Neuronal stem cell (in vitro differentiated cells): Measurements from ENCODE around the gene SLC39A6.

Experiments
- DNase-seq: peaks from one replicate; pipeline ENCODE4 v3.0.0-alpha.2; 2013; ENCODE audit warnings: low spot score
- H2AFZ ChIP-seq: one replicate; pipeline ENCODE4 v1.6.1; 2013; ENCODE audit warnings: mild to moderate bottlenecking, low read length, inconsistent platforms
- H2AK5ac ChIP-seq: 2 replicates; pipeline ENCODE4 v1.6.1; 2013; ENCODE audit warnings: low read depth, mild to moderate bottlenecking, inconsistent platforms, low read length, moderate library complexity, mixed read lengths
- H2BK120ac ChIP-seq: 2 replicates; pipeline ENCODE4 v1.6.1; 2013; ENCODE audit warnings: low read depth, mild to moderate bottlenecking, inconsistent platforms, low read length, moderate library complexity, mixed read lengths
- H2BK12ac ChIP-seq: one replicate; pipeline ENCODE4 v1.6.1; 2013; ENCODE audit warnings: low read length, inconsistent platforms
- H2BK15ac ChIP-seq: 2 replicates; pipeline ENCODE4 v1.6.1; 2013; ENCODE audit warnings: mild to moderate bottlenecking, low read length, inconsistent platforms, mixed read lengths
- H2BK5ac ChIP-seq: one replicate; pipeline ENCODE4 v1.6.1; 2013; ENCODE audit warnings: inconsistent platforms, mild to moderate bottlenecking, low read length, moderate library complexity
- H3K14ac ChIP-seq: one replicate; pipeline ENCODE4 v1.6.1; 2013; ENCODE audit warnings: low read length, inconsistent platforms
- H3K18ac ChIP-seq: 2 replicates; pipeline ENCODE4 v1.6.1; 2013; ENCODE audit warnings: low read length, inconsistent platforms
- H3K23ac ChIP-seq: 2 replicates; pipeline ENCODE4 v1.6.1; 2013; ENCODE audit warnings: low read depth, mild to moderate bottlenecking, mixed read lengths, low read length, inconsistent platforms; ENCODE audit not compliant: poor library complexity
- H3K27ac ChIP-seq: replicated peaks from 3 replicates; pipeline ENCODE4 v1.5.1; 2013; ENCODE audit warnings: low read length, inconsistent platforms
- H3K27me3 ChIP-seq, 3 experiments: 2 replicates each; pipeline ENCODE4 v1.6.1; 2013; ENCODE audit warnings: low read length in 3 of 3, mild to moderate bottlenecking in 2 of 3, inconsistent platforms in 1 of 3, low read depth in 1 of 3, mixed read lengths in 1 of 3, moderate library complexity in 1 of 3; ENCODE audit not compliant: control insufficient read depth in 3 of 3, insufficient read depth in 3 of 3
- H3K36me3 ChIP-seq, 2 donors: replicated peaks in 1 of 2; 2 replicates each; pipeline ENCODE4 v1.6.1; 2013; ENCODE audit warnings: low read length in 2 of 2; ENCODE audit not compliant: control insufficient read depth in 2 of 2, insufficient read depth in 2 of 2
- H3K4ac ChIP-seq: 2 replicates; pipeline ENCODE4 v1.6.1; 2013; ENCODE audit warnings: inconsistent platforms, mild to moderate bottlenecking, low read length, moderate library complexity
- H3K4me1 ChIP-seq, 2 donors: 1 replicate in 1 of 2; 2 replicates in 1 of 2; pipeline ENCODE4 v1.6.1; 2013; ENCODE audit warnings: low read length in 2 of 2, low read depth in 1 of 2; ENCODE audit not compliant: control insufficient read depth in 2 of 2, insufficient read depth in 1 of 2
- H3K4me2 ChIP-seq: one replicate; pipeline ENCODE4 v1.6.1; 2013; ENCODE audit warnings: mild to moderate bottlenecking, low read length, inconsistent platforms; ENCODE audit not compliant: insufficient read depth, poor library complexity, severe bottlenecking
- H3K4me3 ChIP-seq, 2 donors: 2 replicates each; pipeline ENCODE4 v1.5.1; 2013; ENCODE audit warnings: low read length in 2 of 2, mild to moderate bottlenecking in 2 of 2, inconsistent platforms in 1 of 2, moderate library complexity in 1 of 2
- H3K79me1 ChIP-seq: one replicate; pipeline ENCODE4 v1.6.1; 2013; ENCODE audit warnings: low read depth, mild to moderate bottlenecking, inconsistent platforms, low read length, moderate library complexity
- H3K9ac ChIP-seq: one replicate; pipeline ENCODE4 v1.6.1; 2013; ENCODE audit warnings: mild to moderate bottlenecking, low read depth, low read length, inconsistent platforms; ENCODE audit not compliant: poor library complexity
- H3K9me3 ChIP-seq, 2 donors: replicated peaks in 1 of 2; 2 replicates each; pipeline versions ENCODE3 to v1.6.1; 2013; ENCODE audit warnings: low read length in 2 of 2, mild to moderate bottlenecking in 2 of 2, inconsistent platforms in 1 of 2, low read depth in 1 of 2, mixed read lengths in 1 of 2, moderate library complexity in 1 of 2; ENCODE audit not compliant: control insufficient read depth in 2 of 2, insufficient read depth in 1 of 2
- H4K8ac ChIP-seq: one replicate; pipeline ENCODE4 v1.6.1; 2013; ENCODE audit warnings: low read depth, mild to moderate bottlenecking, inconsistent platforms, low read length, moderate library complexity
- H4K91ac ChIP-seq: one replicate; pipeline ENCODE4 v1.6.1; 2013; ENCODE audit warnings: low read length, low read depth, mild to moderate bottlenecking, inconsistent platforms; ENCODE audit not compliant: poor library complexity
- WGBS, 2 donors: extraction: QIAGEN DNeasy Blood & Tissue Kit; methylation state at CpG; one replicate each; pipeline ENCODE4 v1.1.7; 2013; ENCODE audit warnings: missing lambda C conversion rate in 2 of 2, mixed read lengths in 1 of 2; ENCODE audit not compliant: insufficient read length in 2 of 2, insufficient replicate concordance in 1 of 2; ENCODE audit errors: extremely low coverage in 2 of 2; 5-methylcytosine and 5-hydroxymethylcytosine counted together

Gene SLC39A6

GRCh38 chr18:36104749-36105148 lies 24.4 kb downstream of the SLC39A6 start:
- no CpG with 5 or more reads among the region's 2 CpGs for WGBS, 2 donors
- no peak for DNase-seq
- no peak overlapping the region for H3K14ac ChIP-seq
- no peak overlapping the region for H3K4me2 ChIP-seq
- H3K18ac ChIP-seq: no peak overlapping the region
- no peak overlapping the region for H2AK5ac ChIP-seq
- H3K27me3 ChIP-seq: no peaks in the 10 kb centered on the region
- no peak overlapping the region for H3K27ac ChIP-seq
- no peak overlapping the region for H3K23ac ChIP-seq
- peaks cover 2 to 25% of the 10 kb centered on the region in 2 donors for H3K36me3 ChIP-seq
- no peak overlapping the region for H3K4ac ChIP-seq
- peaks cover 5 to 13% of the 10 kb centered on the region in 2 donors for H3K9me3 ChIP-seq
- no peak overlapping the region for H2BK5ac ChIP-seq
- H2BK120ac ChIP-seq: peak overlapping the region; percentile 42
- no peak overlapping the region for H4K91ac ChIP-seq
- H2BK12ac ChIP-seq: no peak overlapping the region
- H4K8ac ChIP-seq: no peak overlapping the region
- no peaks in the 10 kb centered on the region for H3K4me1 ChIP-seq
- H3K79me1 ChIP-seq: no peaks in the 10 kb centered on the region
- no peak overlapping the region for H3K4me3 ChIP-seq
- H2BK15ac ChIP-seq: no peak overlapping the region
- no peak overlapping the region for H2AFZ ChIP-seq
- H3K9ac ChIP-seq: no peak overlapping the region

DNA sequence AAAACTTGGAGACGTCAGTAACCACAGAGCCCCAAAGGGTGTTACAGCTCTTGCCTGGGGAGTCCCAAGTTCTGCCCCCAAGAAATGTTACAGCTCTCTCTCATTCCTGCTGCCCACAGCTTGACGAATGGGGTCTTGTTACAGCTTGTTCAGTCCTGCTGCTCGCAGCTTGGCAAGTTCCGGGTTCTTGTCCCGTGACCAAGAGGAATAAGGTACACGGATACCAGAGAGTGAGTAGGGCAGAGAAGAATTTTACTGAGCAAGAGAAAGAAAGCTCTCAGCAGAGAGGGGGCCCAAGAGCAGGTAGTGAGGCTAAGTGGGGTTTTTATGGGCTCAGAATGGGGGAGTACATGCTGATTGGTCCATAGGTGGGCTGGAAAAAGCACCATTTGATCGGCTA lies 27.2 kb downstream of the SLC39A6 start:
- Histone ChIP-seq H3K27ac (no peak overlapping the region), H3K4ac (no peak overlapping the region), H2BK5ac (no peak overlapping the region), H3K27me3 (no peaks in the 10 kb centered on the region), H3K4me2 (no peak overlapping the region), H2BK12ac (no peak overlapping the region), H3K9me3 (peaks cover 5 to 13% of the 10 kb centered on the region in 2 donors), H3K9ac (no peak overlapping the region), H3K18ac (no peak overlapping the region), H3K23ac (no peak overlapping the region), H2AFZ (no peak overlapping the region), H3K4me3 (no peak overlapping the region), H4K91ac (no peak overlapping the region), H2AK5ac (no peak overlapping the region), H3K4me1 (no peaks in the 10 kb centered on the region), H2BK15ac (no peak overlapping the region), H3K36me3 (no peaks in the 10 kb centered on the region), H2BK120ac (no peak overlapping the region), H3K79me1 (no peaks in the 10 kb centered on the region), H3K14ac (no peak overlapping the region), H4K8ac (no peak overlapping the region)
- no CpG with 5 or more reads among the region's 7 CpGs for WGBS, 2 donors
- DNase-seq: no peak

DNA sequence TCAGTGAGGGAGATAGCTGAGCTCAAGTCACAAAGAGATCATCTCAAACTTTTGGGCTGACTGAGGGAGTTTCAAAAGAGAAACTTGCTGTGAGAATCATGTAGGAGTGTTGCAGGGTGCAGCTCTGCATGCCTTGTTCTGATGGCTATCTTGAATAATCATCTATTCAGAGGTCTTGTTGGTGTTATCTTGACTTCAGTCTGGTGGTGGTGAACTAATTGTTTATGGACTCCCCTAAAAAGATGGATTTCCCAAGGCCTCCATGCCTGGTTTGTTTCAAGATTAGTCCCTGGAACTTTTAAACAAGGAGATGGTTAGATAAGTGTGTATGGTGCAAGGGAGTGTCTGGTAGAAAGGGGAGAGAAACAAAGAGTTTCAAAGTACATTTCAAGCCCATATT lies 29.8 kb downstream of the SLC39A6 start:
- no peak overlapping the region for H3K27ac ChIP-seq
- H3K4me1 ChIP-seq: no peaks in the 10 kb centered on the region
- H2AFZ ChIP-seq: no peak overlapping the region
- H3K4me3 ChIP-seq: no peak overlapping the region
- H3K4me2 ChIP-seq: no peak overlapping the region
- no peak overlapping the region for H3K18ac ChIP-seq
- H2BK15ac ChIP-seq: no peak overlapping the region
- H3K14ac ChIP-seq: no peak overlapping the region
- H2BK12ac ChIP-seq: no peak overlapping the region
- peaks cover 5 to 13% of the 10 kb centered on the region in 2 donors for H3K9me3 ChIP-seq
- H3K9ac ChIP-seq: no peak overlapping the region
- no peak overlapping the region for H3K23ac ChIP-seq
- DNase-seq: no peak
- H3K27me3 ChIP-seq: no peaks in the 10 kb centered on the region
- H4K91ac ChIP-seq: no peak overlapping the region
- H3K79me1 ChIP-seq: no peaks in the 10 kb centered on the region
- H4K8ac ChIP-seq: no peak overlapping the region
- no peak overlapping the region for H2BK120ac ChIP-seq
- H3K4ac ChIP-seq: no peak overlapping the region
- no peaks in the 10 kb centered on the region for H3K36me3 ChIP-seq
- H2BK5ac ChIP-seq: no peak overlapping the region
- no peak overlapping the region for H2AK5ac ChIP-seq

GRCh38 chr18:36096955-36097354 lies 32.2 kb downstream of the SLC39A6 start:
- Histone ChIP-seq H2BK15ac (no peak overlapping the region), H3K9me3 (peaks cover 3 to 6% of the 10 kb centered on the region in 2 donors), H2AFZ (no peak overlapping the region), H2AK5ac (no peak overlapping the region), H2BK12ac (no peak overlapping the region), H3K23ac (no peak overlapping the region), H2BK120ac (no peak overlapping the region), H3K27ac (no peak overlapping the region), H4K8ac (no peak overlapping the region), H4K91ac (no peak overlapping the region), H3K4me3 (no peak overlapping the region), H2BK5ac (no peak overlapping the region), H3K9ac (no peak overlapping the region), H3K27me3 (no peaks in the 10 kb centered on the region), H3K36me3 (no peaks in the 10 kb centered on the region), H3K4me1 (no peaks in the 10 kb centered on the region), H3K14ac (no peak overlapping the region), H3K4me2 (no peak overlapping the region), H3K4ac (no peak overlapping the region), H3K18ac (no peak overlapping the region), H3K79me1 (no peaks in the 10 kb centered on the region)
- no peak for DNase-seq
